GM15510 (cell line): ENCODE measurements around the gene MROH2A.

Experiments used
- POLR2A ChIP-seq: IDR thresholded peaks from 3 replicates; pipeline ENCODE4 v1.6.1; 2011; ENCODE audit warnings: borderline replicate concordance; ENCODE audit not compliant: insufficient read length; ENCODE audit errors: extremely low read depth

The MROH2A gene

DNA sequence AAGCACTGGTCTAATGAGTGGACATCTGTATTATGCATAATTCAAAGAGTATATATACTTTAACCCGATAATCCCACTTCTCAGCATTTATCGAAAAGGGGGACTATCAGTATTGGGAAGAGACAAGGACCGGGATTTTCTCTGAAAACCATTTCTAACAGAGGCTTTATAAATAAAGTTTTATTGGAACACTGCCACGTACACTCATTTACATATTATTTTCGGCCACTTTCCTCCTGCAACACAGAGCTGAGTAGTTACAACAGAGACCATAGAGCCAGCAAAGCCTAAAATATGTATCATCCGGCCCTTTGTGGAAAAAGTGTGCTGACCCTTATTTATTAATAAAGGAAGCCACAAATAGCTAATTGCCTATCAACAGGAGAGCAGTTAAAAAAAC lies 73.0 kb downstream of the MROH2A start:
- no peak for TF ChIP-seq POLR2A

DNA sequence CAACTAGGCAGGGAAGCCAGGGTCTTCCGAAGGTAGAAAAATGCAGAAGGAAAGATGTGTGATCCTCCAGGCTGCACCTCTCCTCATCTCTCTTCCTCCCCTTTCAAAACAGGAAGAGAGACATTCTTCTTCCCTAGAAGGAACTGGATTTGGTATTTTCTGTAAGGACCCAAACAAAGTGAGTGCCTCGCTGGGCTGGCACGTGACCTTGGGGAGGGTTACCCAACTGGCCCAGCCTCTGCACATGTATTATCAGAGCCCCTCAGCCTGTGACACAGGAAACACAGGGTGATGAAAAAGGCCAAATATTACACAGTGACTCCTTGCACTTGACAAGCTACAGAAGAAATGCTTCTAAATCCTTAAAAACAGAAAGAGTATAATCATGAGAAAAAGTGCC lies 73.9 kb downstream of the MROH2A start:
- TF ChIP-seq POLR2A: no peak

DNA sequence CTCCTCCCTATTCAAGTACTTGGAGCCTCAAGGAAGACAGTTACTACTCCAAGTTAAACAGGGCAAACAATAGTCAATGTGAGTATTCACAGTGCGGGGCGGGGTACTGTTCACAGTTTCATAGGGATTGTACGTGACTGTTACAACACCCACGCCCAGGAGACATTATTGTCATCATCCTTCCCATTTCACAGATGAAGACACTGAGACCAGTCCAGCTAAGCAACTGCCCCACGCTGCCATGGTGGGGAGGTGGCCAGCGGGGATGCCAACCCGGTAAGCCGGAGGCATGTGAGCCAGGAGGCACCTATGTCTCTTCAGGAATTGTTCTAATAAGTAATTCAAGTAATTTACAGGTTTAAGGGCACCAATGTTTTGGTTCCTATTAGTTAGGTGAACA lies 75.2 kb downstream of the MROH2A start:
- TF ChIP-seq POLR2A: no peak

DNA sequence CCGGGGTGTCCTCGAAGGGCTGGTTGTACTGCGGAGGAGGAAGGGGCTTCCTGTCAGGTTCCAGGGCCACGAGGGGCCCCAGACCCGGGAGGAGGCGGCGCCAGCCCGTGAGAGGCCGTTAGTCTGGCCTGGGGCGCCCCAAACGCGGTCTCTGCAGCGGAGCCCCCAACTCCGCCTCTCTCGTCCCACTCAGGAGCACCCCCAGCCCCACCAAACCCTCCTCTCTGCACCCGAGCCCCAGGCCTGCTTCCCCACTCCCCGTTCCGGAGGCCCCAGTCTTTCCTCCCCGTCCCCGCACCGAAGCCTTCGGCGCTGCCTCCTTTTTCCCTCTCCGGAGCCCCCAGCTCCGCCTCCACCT lies 75.7 kb downstream of the MROH2A start:
- no peak for TF ChIP-seq POLR2A

DNA sequence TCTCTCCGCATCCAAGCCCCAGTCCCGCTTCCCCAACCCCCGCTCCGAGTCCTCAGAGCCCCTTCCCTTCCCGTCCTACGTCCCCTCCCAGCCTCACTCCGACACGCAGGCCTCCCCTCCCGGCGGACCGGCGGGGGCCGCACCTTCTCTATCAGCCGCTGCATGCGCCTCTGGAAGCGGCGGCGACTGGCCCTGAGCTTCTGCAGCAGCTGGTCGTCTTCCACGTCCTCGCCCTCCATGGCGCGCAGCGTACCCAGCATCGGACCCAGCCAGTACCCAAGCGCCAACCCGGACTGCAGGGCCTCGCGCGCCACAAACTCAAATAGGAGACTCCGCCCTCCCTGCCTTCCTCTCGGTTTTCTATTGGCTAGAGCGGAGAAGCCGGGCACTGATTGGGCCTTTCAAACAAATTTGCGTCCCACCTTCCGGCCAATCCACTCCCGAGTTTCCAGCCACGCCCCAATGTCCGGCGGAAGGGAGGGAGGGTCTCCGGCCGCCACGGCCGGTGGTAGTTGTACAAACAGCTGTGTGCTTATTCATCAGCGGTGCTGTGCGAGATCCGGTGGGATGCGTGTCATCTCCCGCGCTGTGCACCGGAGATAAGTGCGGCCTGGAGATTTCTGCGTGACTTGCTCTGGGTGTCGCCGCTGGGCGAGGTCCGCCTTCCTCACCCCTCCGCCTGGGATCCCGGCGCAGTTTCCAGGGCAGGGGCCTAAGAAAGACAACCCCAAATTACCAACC lies 76.3 kb downstream of the MROH2A start, which contains the start of gene HJURP:
Gene HJURP (minus strand): TSS at position 295 of the 741 bp plus-strand sequence. CDS start 35 bp downstream, at position 260.
- peak; percentile 79 for TF ChIP-seq POLR2A

DNA sequence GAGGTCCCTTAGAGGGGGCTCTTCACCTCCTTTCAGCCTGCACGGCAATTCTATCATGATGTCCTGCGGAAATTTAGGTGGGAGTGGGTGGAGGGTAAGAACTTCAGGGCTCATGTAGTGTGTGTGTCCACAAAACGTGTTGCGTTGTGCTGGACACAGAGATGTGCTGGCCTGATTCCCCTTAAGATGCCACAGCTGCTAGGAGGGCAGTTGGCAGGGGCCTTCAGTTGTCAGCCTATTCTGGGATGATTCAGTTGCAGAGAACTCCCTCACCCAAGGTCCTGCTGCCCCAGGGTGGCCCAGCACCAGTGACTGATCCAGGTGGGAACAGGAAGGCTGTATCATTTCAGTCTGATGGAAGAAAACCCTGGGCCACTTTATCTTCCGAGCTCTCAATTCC lies 77.2 kb downstream of the MROH2A start:
- TF ChIP-seq POLR2A: no peak

DNA sequence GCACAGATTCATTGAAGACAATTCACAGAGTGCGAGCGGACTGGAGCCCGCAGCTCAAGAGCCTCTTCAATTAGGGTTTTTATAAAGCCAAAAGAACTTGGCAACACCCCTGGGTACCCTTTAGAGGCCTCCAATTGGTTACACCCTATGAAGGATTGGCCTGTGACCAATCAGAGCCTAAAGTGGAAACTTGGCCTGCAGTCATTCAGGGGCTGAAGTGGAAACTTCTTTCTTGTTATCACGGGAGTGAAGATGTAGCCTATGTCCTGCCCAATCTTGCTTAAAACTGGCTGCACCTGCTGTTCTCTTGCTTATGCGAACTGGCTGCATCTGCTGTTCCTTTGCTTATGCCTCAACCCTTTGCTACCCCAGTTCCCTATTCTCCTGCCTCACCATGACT lies 78.1 kb downstream of the MROH2A start:
- TF ChIP-seq POLR2A: no peak

DNA sequence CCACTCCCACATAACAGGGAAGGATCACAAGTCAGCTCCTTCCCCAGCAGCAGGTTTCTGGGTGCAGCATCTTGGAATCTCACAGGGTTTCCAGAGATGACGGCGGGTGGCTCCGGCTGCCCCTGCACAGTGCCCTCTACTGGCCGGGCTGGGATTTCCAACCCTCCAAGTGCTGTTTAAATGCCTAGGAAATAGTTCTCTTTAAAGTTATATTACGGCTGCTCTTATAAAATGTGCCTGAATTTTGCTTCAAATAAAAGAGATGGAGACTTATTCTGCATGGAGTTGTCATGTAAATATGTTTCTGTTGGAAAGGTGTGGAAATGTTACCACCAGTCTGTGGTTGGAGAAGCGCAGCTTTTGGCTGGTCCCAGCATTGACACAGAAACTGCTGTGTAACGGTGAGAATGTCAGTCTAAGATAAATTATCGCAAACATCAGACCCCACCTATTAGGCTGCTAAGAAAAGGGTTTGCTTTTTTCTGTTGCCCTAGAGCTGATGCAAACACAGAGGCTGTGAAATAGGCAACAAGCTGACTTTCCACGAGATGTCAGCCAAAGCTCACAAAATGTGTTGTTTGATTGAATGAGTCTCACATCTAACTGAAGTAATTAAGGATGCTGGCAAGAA lies 79.5 kb downstream of the MROH2A start:
- TF ChIP-seq POLR2A: no peak

DNA sequence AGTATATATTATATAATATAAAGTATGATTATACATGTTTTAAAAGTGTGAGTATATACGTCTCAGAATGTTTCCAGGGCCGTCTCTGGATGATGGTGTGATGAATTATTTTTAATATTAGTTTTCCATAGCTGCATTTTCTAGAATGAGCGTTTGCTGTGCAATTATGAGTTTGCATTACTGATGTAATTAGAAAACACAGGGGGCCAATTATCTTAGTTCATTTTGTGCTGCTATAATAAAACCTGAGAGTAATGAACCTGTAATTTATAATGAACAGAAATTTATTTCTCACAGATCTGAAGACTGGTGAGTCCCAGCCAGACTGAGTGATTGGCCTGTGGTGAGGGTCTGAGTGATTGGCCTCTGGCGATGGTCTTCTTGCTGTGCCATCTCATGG lies 80.2 kb downstream of the MROH2A start:
- no peak for TF ChIP-seq POLR2A

DNA sequence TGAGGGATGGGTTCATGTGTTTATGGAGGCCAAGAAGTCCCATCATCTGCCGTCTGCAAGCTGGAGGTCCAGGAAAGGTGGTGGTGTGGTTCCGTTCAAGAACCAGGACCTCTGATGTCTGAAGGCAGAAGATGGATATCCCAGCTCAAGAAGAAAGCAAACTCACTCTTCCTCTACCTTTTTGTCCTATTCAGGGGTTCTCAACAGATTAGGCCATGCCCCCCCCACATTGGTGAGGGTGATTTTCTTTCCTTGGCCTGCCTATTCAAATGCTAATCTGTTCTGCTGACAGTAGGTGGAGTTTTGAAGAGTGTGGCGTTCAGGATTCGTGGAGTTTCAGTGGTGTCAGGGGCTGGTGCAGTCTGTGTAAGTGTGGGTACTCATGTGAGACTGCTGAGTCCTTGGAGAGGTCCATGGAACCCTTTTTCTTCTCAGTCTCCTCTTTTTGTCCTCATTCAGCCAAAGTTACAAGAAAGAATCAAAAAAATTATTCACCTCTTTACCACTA lies 84.2 kb downstream of the MROH2A start:
- no peak for TF ChIP-seq POLR2A

DNA sequence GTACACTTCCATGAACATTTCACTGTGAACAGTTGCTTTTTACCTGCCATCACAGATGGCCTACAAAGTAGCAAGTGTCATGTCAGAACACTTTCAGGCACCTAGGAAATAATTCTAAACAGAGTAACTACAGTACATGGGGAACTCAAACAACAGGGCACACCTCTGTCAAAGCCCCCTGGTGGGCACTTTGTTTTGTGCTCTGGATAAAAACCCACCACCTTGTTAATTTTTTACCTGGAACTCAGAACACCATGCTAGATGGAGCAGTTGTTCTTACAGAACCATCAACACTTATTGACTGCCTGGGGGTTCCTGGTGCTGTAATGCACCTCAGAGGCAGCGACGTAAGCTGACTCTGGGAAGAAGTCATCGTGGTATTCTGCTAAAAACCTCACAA lies 87.7 kb downstream of the MROH2A start:
- TF ChIP-seq POLR2A: no peak

DNA sequence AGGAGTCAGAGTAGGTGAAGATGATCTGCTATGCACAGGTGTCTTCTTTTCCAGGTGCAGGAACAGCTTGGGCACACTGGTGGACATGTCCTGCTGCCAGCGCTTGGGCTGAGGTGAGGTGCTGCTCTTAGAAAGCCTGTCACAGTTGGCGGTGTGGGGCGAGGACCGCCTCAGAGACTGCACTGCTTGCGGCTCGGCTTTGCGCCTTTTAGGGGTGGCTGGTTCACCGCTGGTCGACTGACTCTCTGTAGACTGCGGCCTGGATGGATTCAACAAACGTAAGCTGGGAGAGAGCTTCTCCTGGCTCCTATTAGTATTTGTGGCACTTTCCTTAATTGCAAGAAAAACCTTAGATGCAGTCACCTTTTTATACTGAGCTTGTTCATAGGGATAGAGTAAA lies 88.3 kb downstream of the MROH2A start:
- no peak for TF ChIP-seq POLR2A

DNA sequence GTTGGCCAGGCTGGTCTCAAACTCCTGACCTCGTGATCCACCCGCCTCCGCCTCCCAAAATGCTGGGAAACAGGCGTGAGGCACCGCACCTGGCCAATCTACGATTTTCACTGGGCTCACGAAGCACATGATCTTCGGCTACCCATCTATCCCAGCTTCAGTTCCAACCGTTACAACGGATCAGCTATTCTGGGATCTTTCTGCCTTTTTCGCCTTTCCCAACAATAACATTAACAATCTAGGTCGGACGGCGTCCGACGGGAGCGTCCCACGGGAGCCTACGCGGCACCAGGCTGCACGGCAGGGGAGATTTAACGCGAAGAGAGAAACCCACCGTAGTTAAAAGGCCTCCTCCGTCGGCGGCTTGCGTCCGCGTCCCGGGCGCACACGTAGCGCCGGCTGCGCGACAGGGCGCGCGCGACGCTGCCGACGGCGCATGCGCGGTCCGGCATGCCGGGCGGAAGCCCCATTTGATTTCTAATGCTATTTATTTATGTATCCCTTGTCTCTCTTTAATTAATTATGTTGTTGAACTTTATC lies 89.9 kb downstream of the MROH2A start, which contains the start of gene MSL3B:
Gene MSL3B (minus strand): TSS at position 394 of the 540 bp plus-strand sequence.
- peak; percentile 47 for TF ChIP-seq POLR2A

DNA sequence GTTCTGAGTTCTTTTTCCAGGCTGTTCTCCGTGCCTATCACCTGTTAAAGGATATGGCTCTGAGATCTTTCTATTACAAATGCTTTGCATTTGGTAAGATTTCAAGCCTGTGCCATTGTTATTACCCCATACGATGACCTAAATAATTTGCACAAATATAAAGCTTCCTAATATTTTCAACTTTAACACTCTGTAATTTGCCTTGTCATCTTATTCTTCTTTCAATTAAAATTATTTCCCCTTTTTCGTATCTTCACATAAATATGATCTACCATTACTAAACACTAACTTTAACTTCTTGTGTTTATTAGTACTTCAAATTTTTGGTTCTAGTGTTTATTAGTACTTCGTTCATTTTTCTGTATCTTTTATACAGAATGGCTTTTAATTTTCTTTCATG lies 93.3 kb downstream of the MROH2A start:
- no peak for TF ChIP-seq POLR2A

DNA sequence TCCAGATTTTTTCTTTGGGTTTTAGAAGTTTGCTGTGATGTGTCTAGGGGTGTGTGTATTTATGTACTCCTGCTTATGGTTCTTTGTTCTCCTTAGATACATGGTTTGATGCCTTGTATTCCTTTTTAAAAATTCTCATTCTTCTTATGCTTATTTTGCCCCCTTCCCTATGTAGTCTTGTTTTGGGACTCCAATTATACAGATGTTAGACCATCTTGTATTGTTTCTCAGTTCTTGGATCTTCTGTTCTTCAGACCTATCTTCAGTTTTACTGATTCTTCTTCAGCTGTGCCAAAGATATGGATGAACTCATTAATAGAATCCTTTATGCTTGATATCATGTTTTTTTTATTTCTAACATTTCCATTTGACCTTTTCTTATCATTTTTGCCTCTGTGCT lies 104.2 kb downstream of the MROH2A start:
- TF ChIP-seq POLR2A: no peak
